ENCODE data around the gene MORC4.

GRCh38 chrX:106891762-106892460 lies 108.1 kb downstream of the MORC4 start:
- TF ChIP-seq EP300 (IDR thresholded peaks at IDR 0.05; ENCODE audit: borderline replicate concordance in 1 of 2, low read depth in 1 of 2, low read length in 1 of 2) = no peak
- no peak for TF ChIP-seq CTCF (IDR thresholded peaks at IDR 0.05)
- TF ChIP-seq NFIC (IDR thresholded peaks at IDR 0.05; ENCODE audit: borderline replicate concordance) = no peak
- TF ChIP-seq POLR2AphosphoS5 (IDR thresholded peaks at IDR 0.05; ENCODE audit: low read depth, low read length) = no peak
- no peak for TF ChIP-seq TCF12 (IDR thresholded peaks at IDR 0.05)
- no peak for TF ChIP-seq NRF1 (IDR thresholded peaks at IDR 0.05; ENCODE audit: low read depth, low read length)
- TF ChIP-seq GABPA (IDR thresholded peaks at IDR 0.05; ENCODE audit: low read depth) = no peak
- TF ChIP-seq SMC3 (IDR thresholded peaks at IDR 0.05; ENCODE audit: low read depth, low read length) = no peak
- no peak for TF ChIP-seq MAX (IDR thresholded peaks at IDR 0.05; ENCODE audit: low read depth)
- no peak for TF ChIP-seq USF2 (IDR thresholded peaks at IDR 0.05; ENCODE audit: borderline replicate concordance, low read depth, low read length)
- TF ChIP-seq TAF1 (IDR thresholded peaks at IDR 0.05; ENCODE audit: borderline replicate concordance, low read depth, low read length) = no peak
- no peak for TF ChIP-seq FOXM1 (IDR thresholded peaks at IDR 0.05; ENCODE audit: low read depth)
- no peak for TF ChIP-seq REST (IDR thresholded peaks at IDR 0.05; ENCODE audit: low read depth, low read length)
